IPS-20b (cell line): ENCODE data around the gene NAP1L4.

Experiments
- H3K27ac ChIP-seq: one replicate; pipeline ENCODE4 v1.5.1; 2013; ENCODE audit warnings: low read length
- H3K27me3 ChIP-seq: 2 replicates; pipeline ENCODE4 v1.6.1; 2013; ENCODE audit warnings: mild to moderate bottlenecking, low read length, inconsistent platforms; ENCODE audit not compliant: insufficient read depth
- H3K36me3 ChIP-seq: 2 replicates; pipeline ENCODE4 v1.6.1; 2013; ENCODE audit warnings: low read depth, mild to moderate bottlenecking, inconsistent platforms, low read length, moderate library complexity; ENCODE audit not compliant: insufficient read depth
- H3K4me1 ChIP-seq: 2 replicates; pipeline ENCODE4 v1.6.1; 2013; ENCODE audit warnings: mild to moderate bottlenecking, control low read depth, inconsistent platforms, low read length, moderate library complexity; ENCODE audit not compliant: insufficient read depth
- H3K4me3 ChIP-seq: 2 replicates; pipeline ENCODE4 v1.5.1; 2013; ENCODE audit warnings: mild to moderate bottlenecking, low read length, inconsistent platforms
- H3K9ac ChIP-seq: 2 replicates; pipeline ENCODE4 v1.6.1; 2013; ENCODE audit warnings: low read depth, mild to moderate bottlenecking, inconsistent platforms, low read length, moderate library complexity
- H3K9me3 ChIP-seq: 2 replicates; pipeline ENCODE4 v1.6.1; 2013; ENCODE audit warnings: mild to moderate bottlenecking, low read depth, low read length, inconsistent platforms; ENCODE audit not compliant: insufficient read depth

Gene NAP1L4

GRCh38 chr11:2930704-2931419, 61.3 kb downstream of the NAP1L4 start:
- Histone ChIP-seq H3K9me3 (no peaks in the 10 kb centered on the region), H3K9ac (0 out of 2 replicates have a peak overlapping the region, but pooled peaks have one; percentile 25), H3K36me3 (no peaks in the 10 kb centered on the region), H3K4me3 (peak overlapping the region; percentile 61), H3K27me3 (peaks cover 57% of the 10 kb centered on the region), H3K27ac (no peak overlapping the region), H3K4me1 (0 out of 2 replicates have a peak, but pooled peaks cover 4% of the 10 kb centered on the region)

GRCh38 chr11:2929950-2930703, 62.0 kb downstream of the NAP1L4 start:
- Histone ChIP-seq H3K9me3 (no peaks in the 10 kb centered on the region), H3K36me3 (no peaks in the 10 kb centered on the region), H3K4me3 (peak overlapping the region; percentile 61), H3K9ac (0 out of 2 replicates have a peak overlapping the region, but pooled peaks have one; percentile 25), H3K27me3 (peaks cover 57% of the 10 kb centered on the region), H3K27ac (no peak overlapping the region), H3K4me1 (0 out of 2 replicates have a peak, but pooled peaks cover 4% of the 10 kb centered on the region)

GRCh38 chr11:2929531-2929949, 62.6 kb downstream of the NAP1L4 start:
- Histone ChIP-seq H3K9ac (no peak overlapping the region), H3K27ac (no peak overlapping the region), H3K36me3 (no peaks in the 10 kb centered on the region), H3K27me3 (peaks cover 57% of the 10 kb centered on the region), H3K9me3 (no peaks in the 10 kb centered on the region), H3K4me1 (0 out of 2 replicates have a peak, but pooled peaks cover 4% of the 10 kb centered on the region), H3K4me3 (peak overlapping the region; percentile 61; the same call in 1 of the 2 replicates)

GRCh38 chr11:2928605-2929530, 63.3 kb downstream of the NAP1L4 start, which contains the start of gene PHLDA2:
Gene PHLDA2, minus strand, starts transcription at chr11:2929420. Its CDS starts 56 bp downstream, at chr11:2929364.
- Histone ChIP-seq H3K36me3 (no peaks in the 10 kb centered on the region), H3K27me3 (peaks cover 57% of the 10 kb centered on the region), H3K4me1 (0 out of 2 replicates have a peak, but pooled peaks cover 4% of the 10 kb centered on the region), H3K27ac (no peak within 1 kb of the TSS), H3K9ac (peak within 1 kb of the TSS; percentile 37; the same call in 1 of the 2 replicates), H3K9me3 (no peaks in the 10 kb centered on the region), H3K4me3 (peak within 1 kb of the TSS; percentile 62)

- Histone ChIP-seq H3K27ac (no peak overlapping the region), H3K9me3 (no peaks in the 10 kb centered on the region), H3K4me3 (peak overlapping the region; percentile 62), H3K9ac (no peak overlapping the region), H3K27me3 (peaks cover 57% of the 10 kb centered on the region), H3K4me1 (0 out of 2 replicates have a peak, but pooled peaks cover 4% of the 10 kb centered on the region), H3K36me3 (no peaks in the 10 kb centered on the region)
Measured at GRCh38 chr11:2927851-2928604, 64.1 kb downstream of the NAP1L4 start.

- H3K4me1 ChIP-seq, result 0 out of 2 replicates have a peak, but pooled peaks cover 4% of the 10 kb centered on the region
- H3K9me3 ChIP-seq, result no peaks in the 10 kb centered on the region
- H3K4me3 ChIP-seq, result no peak overlapping the region
- peaks cover 57% of the 10 kb centered on the region for H3K27me3 ChIP-seq
- no peak overlapping the region for H3K9ac ChIP-seq
- H3K27ac ChIP-seq, result no peak overlapping the region
- no peaks in the 10 kb centered on the region for H3K36me3 ChIP-seq
Measured at GRCh38 chr11:2927121-2927800, 64.9 kb downstream of the NAP1L4 start.

GRCh38 chr11:2926611-2927051, 65.5 kb downstream of the NAP1L4 start:
- Histone ChIP-seq H3K4me3 (no peak overlapping the region), H3K27ac (no peak overlapping the region), H3K27me3 (peaks cover 52% of the 10 kb centered on the region), H3K9ac (no peak overlapping the region), H3K9me3 (no peaks in the 10 kb centered on the region), H3K36me3 (no peaks in the 10 kb centered on the region), H3K4me1 (0 out of 2 replicates have a peak, but pooled peaks cover 4% of the 10 kb centered on the region)

GRCh38 chr11:2924821-2925675, 67.1 kb downstream of the NAP1L4 start:
- Histone ChIP-seq H3K27ac (no peak overlapping the region), H3K4me1 (no peaks in the 10 kb centered on the region)

GRCh38 chr11:2924381-2924780, 67.7 kb downstream of the NAP1L4 start:
- peaks cover 31% of the 10 kb centered on the region for H3K27me3 ChIP-seq
- no peaks in the 10 kb centered on the region for H3K4me1 ChIP-seq
- H3K4me3 ChIP-seq, result no peak overlapping the region
- no peaks in the 10 kb centered on the region for H3K36me3 ChIP-seq
- no peak overlapping the region for H3K27ac ChIP-seq
- H3K9ac ChIP-seq, result no peak overlapping the region
- H3K9me3 ChIP-seq, result no peaks in the 10 kb centered on the region

More at GRCh38 chr11:2924821-2925675, 67.1 kb downstream of the NAP1L4 start:
- Histone ChIP-seq H3K27me3 (peaks cover 38% of the 10 kb centered on the region), H3K9ac (no peak overlapping the region), H3K4me3 (no peak overlapping the region), H3K9me3 (no peaks in the 10 kb centered on the region), H3K36me3 (no peaks in the 10 kb centered on the region)
